Epithelial cell of esophagus (primary cell): ENCODE data around the gene ADAM10.

ENCODE experiments used
- DNase-seq: peaks from one replicate; pipeline ENCODE4 v3.0.0; 2010; ENCODE audit warnings: low read depth
- H3K4me3 ChIP-seq: 2 replicates; pipeline ENCODE4 v1.5.1; 2011; ENCODE audit warnings: mild to moderate bottlenecking, low read length, control low read depth
- CTCF ChIP-seq: IDR thresholded peaks from 2 replicates; pipeline ENCODE4 v1.5.1; 2011; ENCODE audit warnings: low read depth, mild to moderate bottlenecking, low read length, control low read depth, inconsistent platforms; ENCODE audit not compliant: insufficient read depth; ENCODE audit errors: missing control alignments

The ADAM10 gene

GRCh38 chr15:58698887-58699641, 50.4 kb downstream of the ADAM10 start:
- DNase-seq: no peak
- TF ChIP-seq CTCF: no peak
- no peak overlapping the region for H3K4me3 ChIP-seq

- no peak for TF ChIP-seq CTCF
- DNase-seq: no peak
- H3K4me3 ChIP-seq: no peak overlapping the region
These were observed 52.3 kb downstream of the ADAM10 start for GRCh38 chr15:58697220-58697619.

GRCh38 chr15:58696738-58697137, 52.8 kb downstream of the ADAM10 start:
- no peak overlapping the region for H3K4me3 ChIP-seq
- no peak for TF ChIP-seq CTCF
- no peak for DNase-seq

GRCh38 chr15:58694641-58695398, 54.7 kb downstream of the ADAM10 start:
- DNase-seq: no peak
- TF ChIP-seq CTCF: no peak

GRCh38 chr15:58690703-58691102, 58.8 kb downstream of the ADAM10 start:
- DNase-seq: no peak
- no peak for TF ChIP-seq CTCF
- H3K4me3 ChIP-seq: no peak overlapping the region

More at GRCh38 chr15:58694641-58695398, 54.7 kb downstream of the ADAM10 start:
- H3K4me3 ChIP-seq: no peak overlapping the region

- no peak overlapping the region for H3K4me3 ChIP-seq
- no peak for DNase-seq
- no peak for TF ChIP-seq CTCF
These were observed 59.9 kb downstream of the ADAM10 start for GRCh38 chr15:58689646-58690045.
